Lower leg skin (tissue), 3 donors: ENCODE measurements around the gene PPARG.

Source experiments
- POLR2A ChIP-seq, 2 donors: fragments of 450-650 bp; IDR thresholded peaks; one replicate each; pipeline ENCODE4 v1.6.1; 2016 to 2017; ENCODE audit warnings: antibody characterized with exemption in 2 of 2, mild to moderate bottlenecking in 1 of 2, moderate library complexity in 1 of 2
- TF ChIP-seq, protein P1 (sequence below), 3 donors: fragments of 450-650 bp; IDR thresholded peaks; one replicate each; pipeline ENCODE4 v1.5.1; 2016; ENCODE audit warnings: antibody characterized with exemption in 3 of 3, mild to moderate bottlenecking in 3 of 3, moderate library complexity in 2 of 3

DNA sequence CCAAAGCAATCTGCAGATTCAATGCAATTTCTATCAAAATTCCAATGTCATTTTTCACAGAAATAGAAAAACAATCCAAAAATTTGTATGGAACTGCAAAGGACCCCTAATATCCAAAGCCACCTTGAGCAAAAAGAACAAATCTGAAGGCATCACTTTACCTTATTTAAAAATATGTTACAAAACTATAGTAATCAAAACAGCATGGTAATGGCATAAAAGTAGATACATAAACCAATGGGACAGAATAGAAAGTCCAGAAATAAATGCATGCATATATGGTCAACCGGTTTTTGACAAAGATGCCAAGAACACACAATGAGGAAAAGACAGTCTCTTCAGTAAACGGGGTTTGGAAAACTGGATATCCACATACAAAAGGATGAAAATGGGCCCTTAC lies 39.4 kb upstream of the PPARG start:
- TF ChIP-seq, protein P1, sequence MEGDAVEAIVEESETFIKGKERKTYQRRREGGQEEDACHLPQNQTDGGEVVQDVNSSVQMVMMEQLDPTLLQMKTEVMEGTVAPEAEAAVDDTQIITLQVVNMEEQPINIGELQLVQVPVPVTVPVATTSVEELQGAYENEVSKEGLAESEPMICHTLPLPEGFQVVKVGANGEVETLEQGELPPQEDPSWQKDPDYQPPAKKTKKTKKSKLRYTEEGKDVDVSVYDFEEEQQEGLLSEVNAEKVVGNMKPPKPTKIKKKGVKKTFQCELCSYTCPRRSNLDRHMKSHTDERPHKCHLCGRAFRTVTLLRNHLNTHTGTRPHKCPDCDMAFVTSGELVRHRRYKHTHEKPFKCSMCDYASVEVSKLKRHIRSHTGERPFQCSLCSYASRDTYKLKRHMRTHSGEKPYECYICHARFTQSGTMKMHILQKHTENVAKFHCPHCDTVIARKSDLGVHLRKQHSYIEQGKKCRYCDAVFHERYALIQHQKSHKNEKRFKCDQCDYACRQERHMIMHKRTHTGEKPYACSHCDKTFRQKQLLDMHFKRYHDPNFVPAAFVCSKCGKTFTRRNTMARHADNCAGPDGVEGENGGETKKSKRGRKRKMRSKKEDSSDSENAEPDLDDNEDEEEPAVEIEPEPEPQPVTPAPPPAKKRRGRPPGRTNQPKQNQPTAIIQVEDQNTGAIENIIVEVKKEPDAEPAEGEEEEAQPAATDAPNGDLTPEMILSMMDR (IDR thresholded peaks at IDR 0.05): no peak
- no peak for TF ChIP-seq POLR2A (IDR thresholded peaks at IDR 0.05)
